ENCODE data around the gene PER2.

PER2 gene

GRCh38 chr2:238263204-238264071, 25.0 kb downstream of the PER2 start:
- peak; percentile 34 for DNase-seq

DNA sequence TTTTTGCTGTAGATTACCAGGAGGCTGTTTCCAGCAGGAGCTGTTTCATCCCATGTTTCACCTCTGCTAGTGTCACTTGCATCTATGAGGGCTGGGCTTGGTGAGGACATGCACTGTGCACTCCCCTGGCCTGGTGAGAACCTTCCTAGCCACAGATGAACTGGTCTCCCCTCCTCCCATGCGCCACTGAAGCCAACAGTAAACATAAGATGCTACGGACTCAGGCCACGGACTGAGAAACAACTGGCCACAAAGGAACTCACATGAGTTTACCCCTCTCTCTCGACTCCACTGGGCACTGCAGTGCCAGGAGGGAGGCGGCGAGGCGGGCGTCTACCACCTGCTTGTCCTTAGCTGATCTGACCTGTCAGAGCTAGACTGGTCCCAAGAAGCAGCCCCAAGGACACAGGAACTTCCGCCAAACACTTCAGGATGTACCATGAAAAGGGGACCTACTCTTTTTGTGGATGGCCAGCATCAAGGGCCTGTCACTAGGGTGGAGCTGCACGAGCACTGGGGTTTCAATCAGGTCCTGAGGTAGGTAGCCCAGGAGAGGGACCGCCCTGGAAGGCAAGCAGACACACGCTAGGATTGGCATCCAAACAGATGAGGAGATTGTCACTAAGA, 25.8 kb downstream of the PER2 start:
- no peak for DNase-seq

- no peak for DNase-seq
Observed at GRCh38 chr2:238261718-238262375, 26.6 kb downstream of the PER2 start.

DNA sequence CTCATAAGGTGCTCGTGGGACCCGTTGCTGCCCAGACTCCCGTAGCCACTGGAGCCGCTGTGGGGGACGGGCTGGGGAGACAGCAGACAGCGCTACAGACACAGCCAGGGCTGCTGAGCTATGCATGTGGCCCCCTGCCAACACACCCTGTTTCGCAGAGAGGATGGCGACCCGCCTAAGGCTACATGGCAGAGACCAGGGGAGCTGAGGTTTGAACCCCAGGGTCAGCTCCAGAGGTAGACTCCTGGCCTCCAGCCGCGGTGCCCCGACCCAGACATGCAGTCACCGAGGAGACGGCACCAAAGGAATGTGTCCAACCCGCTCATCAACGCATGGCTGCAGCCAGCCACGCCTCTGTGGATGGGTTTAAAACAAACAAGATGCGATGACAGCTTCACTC, 27.5 kb downstream of the PER2 start:
- no peak for DNase-seq

DNA sequence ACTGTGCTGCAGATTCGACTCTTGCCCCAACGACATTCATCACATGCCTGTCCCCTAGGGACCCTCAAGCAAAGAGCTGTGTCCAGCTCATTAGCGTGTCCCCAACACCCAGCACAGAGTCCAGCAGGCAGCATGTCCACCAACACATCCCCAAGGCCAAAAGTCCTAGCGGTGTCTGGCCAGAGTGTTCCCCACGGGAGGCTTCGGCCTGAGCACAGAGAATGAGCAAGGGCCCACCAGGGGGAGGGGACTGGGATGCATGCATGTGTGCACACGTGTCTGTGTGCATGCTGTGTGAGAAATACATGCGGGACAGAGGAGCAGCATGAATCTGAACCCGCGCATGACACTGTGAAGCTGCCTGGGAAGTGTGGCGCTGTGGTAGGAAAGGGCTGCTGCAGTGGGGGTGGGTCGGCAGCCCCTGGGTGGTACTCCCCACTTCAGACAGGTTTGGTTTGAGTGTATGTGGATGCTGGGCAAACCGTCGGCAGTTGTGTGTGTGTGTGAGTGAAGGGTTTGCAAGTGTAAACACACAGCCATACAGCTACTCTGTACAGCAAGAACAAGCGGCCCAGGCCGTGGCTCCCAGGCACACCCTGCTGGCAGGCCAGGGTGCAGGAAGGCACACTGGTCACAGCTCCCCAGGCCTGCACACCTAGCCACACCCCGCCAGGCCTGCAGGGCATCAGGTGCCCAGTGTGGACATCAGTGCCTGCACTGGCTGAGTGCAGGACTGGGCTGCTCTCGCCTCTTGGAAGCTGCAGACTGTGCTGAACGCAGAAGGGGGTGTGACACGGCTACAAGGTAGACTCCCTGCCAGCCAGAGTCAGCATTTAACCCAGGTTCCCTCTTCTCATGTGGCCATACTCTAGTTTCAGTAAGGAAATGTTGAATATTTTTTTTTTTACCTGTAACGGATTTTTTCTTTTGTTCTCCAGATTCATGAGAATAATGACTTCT, 29.1 kb downstream of the PER2 start:
- DNase-seq, result no peak

DNA sequence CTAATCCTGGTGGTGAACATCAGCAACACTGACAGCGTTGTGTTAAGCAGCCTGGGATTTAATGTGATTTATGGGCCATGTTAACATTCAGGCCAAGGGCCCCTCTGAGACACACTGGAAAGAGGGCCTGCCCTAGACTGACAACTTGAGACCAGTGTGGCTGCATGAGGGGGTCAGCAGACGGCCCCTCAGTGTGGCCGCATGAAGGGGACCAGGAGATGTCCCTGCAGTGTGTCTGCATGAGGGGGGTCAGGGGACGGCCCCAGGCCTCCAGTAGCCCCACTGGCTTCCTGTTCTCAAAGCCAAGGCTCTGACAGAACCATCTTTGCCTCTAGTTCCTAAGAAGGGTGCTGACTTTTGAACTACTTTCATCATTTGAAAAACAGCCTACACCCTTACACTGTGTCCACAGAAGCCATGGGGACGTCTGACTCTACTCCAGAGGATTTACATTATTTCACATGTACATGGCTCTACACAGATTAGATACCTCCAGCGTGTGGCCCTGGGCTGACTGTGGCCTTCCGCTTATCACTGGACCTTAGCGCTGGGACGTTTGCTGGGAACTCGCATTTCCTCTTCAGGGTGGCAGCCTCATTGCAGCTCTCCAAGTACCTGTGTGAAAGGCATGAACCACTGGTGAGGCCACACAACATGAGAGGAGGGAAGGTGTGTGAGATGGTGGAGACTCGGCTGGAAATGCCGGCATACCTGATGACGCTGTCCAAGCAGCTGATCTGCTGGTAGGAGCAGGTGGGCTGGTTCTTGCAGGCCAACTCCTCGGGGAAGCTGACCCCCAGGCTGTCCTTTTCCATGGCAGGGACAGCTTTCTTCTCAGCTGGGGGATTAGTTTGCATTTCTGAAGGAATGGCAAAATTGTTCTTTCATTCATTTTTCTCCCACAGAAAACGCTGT, 30.4 kb downstream of the PER2 start:
- DNase-seq, result no peak

DNA sequence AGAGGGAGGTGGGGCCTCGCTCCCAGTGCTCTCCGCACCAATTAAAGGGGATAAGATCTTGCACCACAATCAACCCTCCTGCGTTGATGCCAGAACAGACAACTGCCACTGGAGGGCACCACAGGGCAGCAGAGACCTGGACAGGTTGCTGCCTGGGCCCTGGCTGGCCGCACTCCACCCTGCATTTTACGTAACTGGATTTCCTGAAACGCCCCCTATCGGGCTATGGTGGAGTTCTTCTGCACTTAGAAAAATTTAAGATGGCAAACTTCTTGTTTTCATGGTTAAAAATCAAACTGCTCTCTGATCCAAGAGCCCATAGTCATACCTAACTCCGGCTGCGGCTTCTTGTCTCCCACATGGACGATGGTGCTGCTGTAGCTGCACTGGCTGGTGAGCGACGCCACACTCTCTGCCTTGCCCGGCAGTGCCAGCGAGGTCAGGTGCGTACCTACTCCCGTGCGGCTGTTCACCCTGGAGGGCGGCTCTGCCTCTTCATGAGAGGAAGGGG, 31.8 kb downstream of the PER2 start:
- peak; percentile 73 for DNase-seq

GRCh38 chr2:238256111-238256510, 32.3 kb downstream of the PER2 start:
- no peak for DNase-seq

GRCh38 chr2:238255636-238256035, 32.8 kb downstream of the PER2 start:
- DNase-seq, result no peak

DNA sequence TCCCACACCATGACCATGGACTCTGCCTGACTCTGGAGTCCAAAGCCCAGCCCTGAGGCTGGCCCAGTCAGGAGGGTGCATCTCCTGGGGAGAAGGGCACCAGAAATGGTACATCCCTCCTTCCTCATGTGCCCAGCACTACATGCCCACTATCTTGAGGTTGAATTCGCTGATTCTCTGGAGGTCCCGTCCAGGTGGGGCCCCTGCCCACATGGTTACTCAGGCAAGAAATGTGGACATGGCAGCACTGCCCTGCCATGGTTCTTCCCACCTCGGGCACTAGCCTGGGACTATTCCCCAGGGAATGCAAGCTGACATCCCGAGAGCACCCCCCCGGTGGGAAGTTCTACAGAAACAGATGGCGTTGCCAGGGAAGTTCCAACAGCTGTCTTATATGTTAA, 33.3 kb downstream of the PER2 start:
- no peak for DNase-seq

- DNase-seq, result no peak
Observed at GRCh38 chr2:238254095-238254723, 34.2 kb downstream of the PER2 start.

GRCh38 chr2:238252766-238253630, 35.4 kb downstream of the PER2 start:
- DNase-seq, result no peak

- no peak for DNase-seq
Observed at GRCh38 chr2:238251986-238252385, 36.4 kb downstream of the PER2 start.

GRCh38 chr2:238251331-238251730, 37.1 kb downstream of the PER2 start:
- no peak for DNase-seq

DNA sequence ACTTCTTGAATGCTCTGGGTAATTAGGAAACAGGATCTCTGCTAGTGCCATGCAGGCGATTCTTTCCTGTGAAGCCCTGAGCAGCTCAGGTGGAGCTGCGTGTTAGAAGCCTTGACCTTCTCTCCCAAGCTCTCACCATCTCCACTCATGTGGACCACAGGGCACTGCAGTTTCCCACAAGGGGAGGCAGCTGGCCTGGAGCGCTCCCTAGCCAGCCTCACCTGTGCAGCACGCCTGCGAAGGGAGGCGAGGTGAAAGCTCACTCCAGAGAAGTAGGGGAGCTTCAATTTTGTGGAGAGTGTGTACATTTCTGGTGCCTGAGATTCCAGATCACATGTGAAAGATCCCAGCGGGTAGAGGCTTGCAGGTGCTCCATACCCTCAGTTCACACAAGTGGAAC, 37.5 kb downstream of the PER2 start:
- no peak for DNase-seq

DNA sequence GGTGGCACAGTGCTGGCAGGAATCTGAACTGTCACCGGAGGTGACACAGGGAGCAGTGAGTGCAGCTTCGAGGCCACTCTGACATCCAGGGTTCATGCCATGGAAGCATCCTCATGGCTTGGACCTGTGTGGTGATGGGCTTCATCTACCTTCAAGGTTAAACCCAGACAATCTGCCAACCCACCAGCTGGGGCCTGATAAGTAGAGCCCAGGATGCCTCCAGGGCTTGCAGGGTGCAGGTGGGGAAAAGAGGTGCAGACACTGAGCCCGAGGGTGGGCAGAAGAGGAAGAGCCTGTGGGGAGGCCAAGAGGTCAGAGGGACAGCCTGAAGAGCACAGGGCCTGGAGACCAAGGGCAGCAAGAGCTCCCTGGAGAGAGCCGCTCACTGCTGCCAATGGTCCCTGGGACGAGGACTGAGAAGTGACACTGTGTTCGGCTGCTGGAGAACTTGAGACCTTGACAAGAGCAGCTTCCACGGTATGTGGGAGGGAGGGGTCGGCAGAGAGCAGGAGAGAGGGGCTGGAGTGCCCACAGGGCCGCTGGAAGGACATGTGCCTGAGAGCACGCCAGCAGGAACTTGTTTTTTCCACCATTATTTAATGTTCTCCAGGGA, 40.5 kb downstream of the PER2 start:
- DNase-seq, result no peak

DNA sequence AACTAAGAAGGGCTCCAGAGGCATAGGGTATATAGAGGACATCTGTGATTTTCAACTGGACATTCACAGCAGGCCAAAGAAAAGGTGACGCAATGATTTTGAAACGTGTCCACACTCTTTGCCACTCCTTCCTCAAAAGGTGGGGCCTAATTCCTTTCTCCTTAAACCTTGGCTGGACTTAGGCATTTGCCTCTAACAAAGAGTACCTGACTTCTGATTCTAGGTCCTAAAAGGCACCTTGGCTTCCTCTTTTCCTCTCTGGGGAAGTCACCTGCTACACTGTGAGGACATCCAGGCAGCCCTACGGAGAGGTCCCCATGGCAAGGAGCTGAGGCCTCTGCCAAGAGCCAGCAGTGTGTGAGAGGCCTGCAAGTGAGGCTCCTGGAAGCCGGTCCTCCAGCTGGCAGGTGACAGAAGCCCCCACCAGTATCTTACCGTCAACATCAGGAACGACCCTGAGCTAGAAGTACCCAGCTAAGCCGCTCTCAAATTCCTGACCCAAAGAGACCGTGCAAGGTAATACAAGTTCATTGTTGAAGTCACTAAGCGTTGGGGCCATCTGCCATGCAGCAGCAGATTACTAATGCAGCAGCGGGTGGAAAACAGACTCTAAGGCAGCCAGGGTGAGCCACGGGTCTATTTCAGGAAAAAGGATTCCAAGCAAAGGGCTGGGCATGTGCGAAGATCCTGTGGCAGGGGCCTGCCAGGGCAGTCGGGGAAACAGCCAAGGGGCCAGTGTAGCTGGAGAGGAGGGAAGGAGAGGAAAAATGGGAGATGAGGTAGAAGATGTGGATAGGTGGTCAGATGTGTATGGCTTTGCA, 41.2 kb downstream of the PER2 start:
- DNase-seq, result no peak

DNA sequence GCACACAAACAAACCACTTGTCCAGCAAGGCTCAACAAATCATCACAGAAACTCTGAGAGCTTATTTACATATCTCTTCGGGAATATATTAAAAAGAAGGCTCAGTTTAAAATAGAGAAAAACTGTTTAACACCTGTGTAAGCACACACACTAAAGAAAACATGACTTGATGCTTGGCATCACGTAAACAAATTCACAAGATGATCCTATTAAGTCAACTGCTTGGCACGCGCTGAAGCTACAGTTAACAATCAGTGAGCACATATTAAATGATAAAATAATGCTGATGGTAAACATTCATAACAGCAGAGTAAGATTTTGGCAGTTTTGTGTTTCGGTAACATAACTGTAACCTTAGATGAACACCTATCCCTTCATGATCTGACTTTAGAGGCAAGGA, 44.3 kb downstream of the PER2 start:
- DNase-seq, result no peak
